GM12865 (cell line): Measurements from ENCODE around the gene L3MBTL3.

Experiments used
- DNase-seq: peaks from one replicate; pipeline ENCODE4 v3.0.0; 2010; ENCODE audit warnings: low read depth
- H3K4me3 ChIP-seq: 2 replicates; pipeline ENCODE4 v1.5.1; 2011; ENCODE audit warnings: mild to moderate bottlenecking, low read depth, low read length, control low read depth
- CTCF ChIP-seq: IDR thresholded peaks from 2 replicates; pipeline ENCODE4 v1.5.1; 2011; ENCODE audit warnings: low read length, control low read depth, low read depth, inconsistent platforms; ENCODE audit not compliant: insufficient read depth; ENCODE audit errors: missing control alignments

L3MBTL3 gene

DNA sequence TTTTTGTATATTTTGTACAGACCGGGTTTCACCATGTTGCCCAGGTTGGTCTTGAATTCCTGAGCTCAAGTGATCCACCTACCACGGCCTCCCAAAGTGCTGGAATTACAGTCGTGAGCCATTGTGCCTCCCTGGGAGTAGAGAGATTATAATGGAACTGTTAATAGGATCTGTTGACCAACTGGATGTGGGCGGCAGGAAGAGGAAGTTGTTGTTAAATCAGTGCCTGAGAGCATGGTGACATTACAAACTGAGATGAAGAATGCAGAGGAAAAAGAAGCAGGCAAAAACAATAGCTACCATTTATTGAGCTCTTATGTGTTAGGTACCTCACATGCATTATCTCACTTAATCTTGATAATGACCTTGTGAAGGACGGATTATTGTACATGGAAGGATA lies 9.2 kb upstream of the L3MBTL3 start:
- H3K4me3 ChIP-seq, result no peak overlapping the region
- DNase-seq, result no peak
- TF ChIP-seq CTCF, result no peak

DNA sequence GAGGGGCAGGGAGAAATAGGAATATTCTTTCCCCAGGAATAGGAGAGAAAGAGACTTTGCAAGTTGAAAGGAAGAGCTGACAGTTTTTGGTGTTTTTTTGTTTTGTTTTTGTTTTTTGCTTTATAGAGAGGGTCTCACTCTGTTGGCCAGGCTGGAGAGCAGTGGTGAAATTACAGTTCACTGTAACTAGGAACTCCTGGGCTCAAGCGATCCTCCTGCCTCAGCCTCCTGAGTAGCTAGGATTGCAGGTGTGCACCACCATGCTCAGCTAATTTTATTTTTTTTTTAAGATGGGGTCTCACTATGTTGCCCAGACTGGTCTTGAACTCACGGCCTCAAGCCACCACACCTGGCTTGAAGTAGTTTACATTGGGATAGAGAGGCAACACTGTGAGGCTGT lies 8.0 kb upstream of the L3MBTL3 start:
- no peak for DNase-seq
- no peak overlapping the region for H3K4me3 ChIP-seq
- TF ChIP-seq CTCF, result no peak

DNA sequence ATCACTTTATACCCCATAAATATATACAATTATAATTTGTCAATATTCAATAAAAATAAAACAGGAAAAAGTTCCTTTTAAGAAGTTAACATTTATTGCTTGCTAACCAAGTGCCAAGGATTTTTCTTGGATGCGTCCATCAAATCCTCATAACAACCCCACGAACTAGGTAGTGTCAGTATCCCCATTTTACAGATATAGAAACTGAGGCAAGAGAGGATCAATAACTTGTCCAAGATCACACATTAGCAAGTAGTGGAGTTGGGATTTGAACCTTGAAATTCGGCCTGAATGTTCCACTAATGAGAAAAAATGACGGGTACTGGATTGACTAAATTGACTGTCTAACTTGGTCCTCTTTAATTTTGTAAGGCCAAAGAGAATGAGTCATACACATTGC lies 5.7 kb upstream of the L3MBTL3 start:
- H3K4me3 ChIP-seq, result no peak overlapping the region
- DNase-seq, result no peak
- no peak for TF ChIP-seq CTCF

DNA sequence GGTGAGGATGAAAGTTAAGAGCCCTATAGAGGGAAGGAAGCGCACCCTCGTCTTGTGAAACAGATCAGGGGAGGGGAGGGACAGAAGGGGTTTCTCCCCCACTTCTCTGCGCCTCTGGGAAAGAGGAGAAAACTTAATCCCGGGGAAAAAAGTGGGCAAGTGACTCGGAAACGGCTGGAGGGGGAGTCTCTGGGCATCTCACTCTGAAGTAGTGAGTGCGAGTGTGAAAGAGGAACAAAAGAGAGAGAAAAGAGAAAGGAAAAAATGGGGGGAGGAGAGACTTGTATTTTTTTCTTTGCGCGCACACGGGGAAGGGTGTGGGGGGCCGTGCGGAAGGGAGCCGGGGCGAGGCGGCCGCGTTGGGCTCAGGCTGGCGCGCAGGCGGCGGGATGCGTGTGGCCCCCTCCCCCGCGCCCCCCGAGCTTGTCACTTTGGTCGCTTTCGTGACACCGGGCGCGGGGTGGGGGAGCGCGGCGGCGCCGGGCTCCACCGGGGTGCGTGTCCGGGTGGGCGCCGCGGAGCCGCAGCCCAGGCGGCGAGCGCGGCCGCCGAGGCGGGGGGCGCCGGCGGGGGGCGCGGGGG lies 454 bp downstream of the L3MBTL3 start:
- peak; percentile 37 for DNase-seq
- H3K4me3 ChIP-seq, result peak overlapping the region; percentile 63
- TF ChIP-seq CTCF, result no peak

- H3K4me3 ChIP-seq, result peak overlapping the region; percentile 93
- TF ChIP-seq CTCF, result no peak
- DNase-seq, result peak; percentile 51
Observed at GRCh38 chr6:130019326-130020072, 1.1 kb downstream of the L3MBTL3 start.

GRCh38 chr6:130020073-130020906 lies 1.9 kb downstream of the L3MBTL3 start:
- H3K4me3 ChIP-seq, result peak overlapping the region; percentile 66
- DNase-seq, result peak; percentile 38
- no peak for TF ChIP-seq CTCF
